NCI-H146 (cell line): Measurements from ENCODE around the gene MEF2D.

Source experiments
- DNase-seq: peaks from one replicate; lab custom pipeline; 2025; lab: John Stamatoyannopoulos, UW

The MEF2D gene

DNA sequence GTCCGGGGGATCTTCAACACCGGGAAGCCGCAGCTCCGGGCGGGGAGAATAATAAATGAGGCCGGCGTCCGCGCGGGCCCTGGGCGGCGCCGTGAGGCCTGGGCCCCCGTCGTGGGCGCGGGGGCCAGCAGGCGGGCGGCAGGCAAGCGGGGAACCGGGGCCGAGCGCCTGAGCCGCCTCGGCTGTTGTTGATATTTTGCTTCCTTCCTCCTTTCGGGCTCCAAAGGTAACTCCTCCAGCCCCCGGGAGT lies at the start of gene MEF2D:
MEF2D (minus strand) TSS at position 233 of the 250 bp plus-strand sequence. CDS start 17,483 bp downstream, outside the sequence.
- no peak for DNase-seq

DNA sequence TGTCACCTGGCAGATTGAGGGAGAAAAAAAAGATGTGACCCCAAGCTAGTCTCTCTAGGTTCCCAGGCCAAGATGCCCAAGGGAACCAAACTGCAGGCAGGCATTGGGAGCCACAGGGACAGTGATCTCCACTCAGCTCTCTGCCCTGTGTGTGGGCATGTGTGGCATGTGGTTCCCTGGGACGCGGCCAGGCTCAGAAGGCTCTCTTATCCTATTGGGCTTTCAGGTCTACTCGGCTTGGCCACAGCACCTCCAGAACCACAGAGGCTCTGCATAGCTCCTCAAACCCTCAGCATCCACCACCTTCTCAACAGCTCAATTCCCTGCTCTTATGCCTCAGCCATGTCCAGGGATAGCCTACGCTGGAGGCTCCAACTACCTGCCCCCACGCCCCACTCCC lies 49.8 kb upstream of the MEF2D start:
- DNase-seq, result no peak

DNA sequence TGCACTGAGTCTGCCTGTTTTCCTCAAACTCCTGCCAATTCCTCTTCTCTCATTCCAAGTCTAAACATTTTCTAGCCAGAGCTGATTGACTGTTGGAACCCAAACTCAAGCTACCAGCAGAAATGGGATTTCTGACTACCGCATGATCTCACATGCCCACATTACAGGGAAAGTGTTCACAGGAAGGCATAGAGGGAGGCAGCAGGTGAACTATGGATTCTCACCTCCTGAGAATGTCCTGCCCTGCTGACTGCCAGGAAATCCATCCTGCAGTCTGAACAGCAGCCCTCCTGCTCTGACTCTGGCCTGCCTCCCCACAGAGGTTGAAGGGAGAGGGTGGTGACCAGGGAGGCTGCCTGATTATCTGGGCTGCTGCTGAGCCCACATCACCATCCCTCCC lies 49.3 kb upstream of the MEF2D start:
- no peak for DNase-seq

DNA sequence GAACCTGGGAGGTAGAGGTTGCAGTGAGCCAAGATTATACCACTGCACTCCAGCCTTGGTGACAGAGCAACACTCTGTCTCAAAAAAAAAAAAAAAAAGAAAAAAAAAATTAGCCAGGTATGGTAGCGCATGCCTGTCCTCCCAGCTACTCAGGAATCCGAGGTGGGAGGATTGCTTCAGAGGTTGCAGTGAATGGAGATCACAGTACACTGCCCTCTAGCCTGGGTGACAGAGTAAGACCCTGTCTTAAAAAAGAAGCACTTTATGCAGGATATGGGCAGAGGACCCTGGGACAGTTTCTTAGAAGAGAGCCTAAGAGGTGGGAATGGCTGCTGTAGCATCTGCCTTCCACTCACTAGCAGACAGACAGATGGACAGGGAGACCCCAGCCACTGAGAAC lies 48.8 kb upstream of the MEF2D start:
- no peak for DNase-seq

DNA sequence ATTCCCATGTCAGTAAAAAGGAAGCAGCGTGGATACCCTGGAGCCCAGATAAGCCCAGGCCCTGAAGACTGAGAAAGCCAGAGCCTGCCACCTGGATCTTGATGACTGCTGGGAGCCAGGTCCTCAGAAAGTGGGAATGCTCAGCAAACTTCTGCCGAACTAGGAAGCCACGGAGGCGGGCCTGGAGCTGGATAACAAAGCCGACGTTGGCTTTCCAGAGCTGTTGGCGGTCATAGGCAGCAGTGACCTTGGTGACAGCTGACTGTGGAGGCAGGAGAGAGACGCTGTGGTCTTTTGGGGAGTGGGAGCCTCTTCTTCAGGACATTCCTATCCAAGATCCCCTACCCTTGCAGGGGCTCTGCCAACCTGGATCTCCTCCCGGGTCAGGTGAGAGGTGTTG lies 47.4 kb upstream of the MEF2D start:
- DNase-seq, result no peak

DNA sequence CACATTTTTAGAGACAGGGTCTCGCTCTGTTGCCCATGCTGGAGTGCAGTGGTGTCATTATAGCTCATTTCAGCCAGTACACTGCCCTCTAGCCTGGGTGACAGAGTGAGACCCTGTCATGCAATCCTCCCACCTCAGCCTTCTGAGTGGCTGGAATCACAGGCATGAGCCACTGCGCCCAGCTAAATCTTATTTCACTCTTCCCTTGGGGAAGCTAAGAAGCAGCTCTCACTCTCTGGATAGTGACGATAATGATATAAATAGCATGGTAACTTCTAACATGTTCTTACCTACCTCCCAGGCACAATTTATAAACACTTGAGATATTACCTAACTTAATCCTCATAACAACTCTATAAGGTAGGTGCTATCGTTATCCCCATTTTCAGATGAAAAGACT lies 46.9 kb upstream of the MEF2D start:
- DNase-seq, result no peak

DNA sequence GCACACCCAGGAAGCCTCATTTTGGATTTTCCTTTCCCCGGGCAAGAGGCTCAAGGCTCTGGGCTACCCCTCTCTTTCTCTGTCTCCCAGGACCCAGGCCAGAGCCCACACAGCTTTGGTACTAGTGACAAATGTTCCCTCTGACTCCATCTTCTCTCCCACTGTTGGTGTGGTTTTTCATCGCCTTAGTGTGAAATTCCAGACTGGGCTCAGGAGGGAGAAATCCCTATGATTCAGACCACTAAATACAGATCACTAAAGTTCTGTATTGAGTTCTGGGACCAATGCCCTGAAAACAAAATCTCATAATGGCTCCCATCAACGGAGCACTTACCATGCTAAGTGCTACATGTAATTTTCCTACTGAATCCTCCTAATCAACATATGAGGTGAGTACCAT lies 45.7 kb upstream of the MEF2D start:
- DNase-seq, result no peak

DNA sequence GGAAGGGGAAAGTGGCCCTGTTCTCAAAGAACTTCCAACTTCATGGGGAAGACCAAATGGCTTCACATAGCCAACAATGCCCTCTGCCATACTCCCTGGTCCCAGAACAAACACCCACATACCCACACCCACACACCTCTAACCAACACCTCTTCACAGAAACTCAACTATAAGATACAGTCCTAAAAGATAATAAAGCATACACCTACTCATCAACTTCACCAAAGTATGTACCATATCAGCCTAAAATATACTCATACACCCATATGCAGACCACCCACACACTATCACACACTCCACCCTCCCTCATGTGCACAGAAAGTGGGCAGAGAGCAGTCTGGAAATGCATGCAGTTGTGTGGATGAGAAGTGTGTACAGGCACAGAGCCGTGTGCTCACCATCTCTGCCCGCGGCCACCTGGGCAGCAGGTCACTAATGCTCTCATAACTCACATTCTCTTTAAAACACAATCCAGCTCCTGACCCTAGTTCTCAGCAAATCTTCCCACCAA lies 44.1 kb upstream of the MEF2D start:
- DNase-seq, result no peak

DNA sequence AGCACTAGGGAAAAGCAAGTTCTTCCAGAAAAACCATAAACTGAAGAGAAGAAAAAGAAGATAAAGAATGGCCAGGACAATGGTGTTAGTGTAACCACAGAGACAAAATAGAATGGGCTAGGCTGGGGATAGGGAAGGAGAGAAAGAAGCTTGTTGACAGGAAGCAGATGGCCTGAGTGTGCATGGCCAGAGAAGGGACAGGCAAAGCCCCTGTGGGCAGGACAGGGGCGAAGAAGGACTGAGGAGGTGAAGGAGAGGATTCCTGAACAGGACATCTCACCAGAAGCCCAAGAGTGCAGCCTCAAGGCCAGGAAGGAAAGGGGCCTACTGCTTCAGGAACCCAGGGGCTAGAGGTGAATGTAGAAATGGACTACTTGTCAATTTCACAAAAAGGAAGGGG lies 42.5 kb upstream of the MEF2D start:
- DNase-seq, result no peak

DNA sequence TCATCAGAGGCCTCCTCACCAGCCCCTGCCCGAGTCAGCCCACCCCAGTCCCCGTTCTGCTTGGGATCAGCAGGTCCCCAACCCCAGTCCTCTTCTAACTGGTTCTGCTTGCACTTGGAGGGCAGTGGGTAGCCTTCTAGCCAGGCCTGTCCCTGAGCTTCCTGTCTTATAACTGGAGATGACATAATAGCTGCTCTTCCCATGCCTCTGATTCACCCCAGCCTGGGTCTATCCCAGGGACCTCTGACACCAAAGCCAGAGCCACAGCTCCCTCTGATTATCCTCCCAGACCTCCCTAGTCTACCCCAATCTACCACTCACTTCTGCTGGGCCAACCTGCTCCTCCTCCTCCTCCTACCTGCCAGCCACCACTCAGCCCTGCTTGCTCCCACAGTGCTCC lies 40.4 kb upstream of the MEF2D start:
- no peak for DNase-seq

DNA sequence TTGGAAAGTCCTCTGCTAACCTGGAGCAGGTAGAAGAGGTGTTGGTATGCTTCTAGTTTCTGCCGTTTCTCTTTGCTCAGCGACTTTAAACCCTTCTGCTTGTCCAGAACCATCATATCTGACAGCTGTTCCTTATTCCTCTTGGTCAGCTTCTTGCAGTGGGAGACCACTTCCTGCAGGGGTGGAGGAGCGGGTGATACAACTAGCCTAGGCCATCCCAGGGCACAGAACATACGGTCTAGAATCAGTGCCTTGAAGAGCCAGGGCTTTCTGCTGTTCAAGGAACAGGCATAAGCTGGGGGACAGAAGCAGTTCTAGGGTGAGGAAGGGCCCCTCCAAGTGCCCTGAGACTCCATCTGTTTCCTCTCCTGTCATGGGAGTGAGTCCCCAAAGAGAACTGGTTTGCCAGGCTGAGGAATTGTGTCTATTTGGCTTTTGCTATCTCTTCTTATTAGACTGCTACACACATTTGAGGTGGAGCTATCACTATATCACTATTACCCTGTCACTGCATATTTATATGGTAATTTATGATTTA lies 39.3 kb upstream of the MEF2D start:
- DNase-seq, result no peak

DNA sequence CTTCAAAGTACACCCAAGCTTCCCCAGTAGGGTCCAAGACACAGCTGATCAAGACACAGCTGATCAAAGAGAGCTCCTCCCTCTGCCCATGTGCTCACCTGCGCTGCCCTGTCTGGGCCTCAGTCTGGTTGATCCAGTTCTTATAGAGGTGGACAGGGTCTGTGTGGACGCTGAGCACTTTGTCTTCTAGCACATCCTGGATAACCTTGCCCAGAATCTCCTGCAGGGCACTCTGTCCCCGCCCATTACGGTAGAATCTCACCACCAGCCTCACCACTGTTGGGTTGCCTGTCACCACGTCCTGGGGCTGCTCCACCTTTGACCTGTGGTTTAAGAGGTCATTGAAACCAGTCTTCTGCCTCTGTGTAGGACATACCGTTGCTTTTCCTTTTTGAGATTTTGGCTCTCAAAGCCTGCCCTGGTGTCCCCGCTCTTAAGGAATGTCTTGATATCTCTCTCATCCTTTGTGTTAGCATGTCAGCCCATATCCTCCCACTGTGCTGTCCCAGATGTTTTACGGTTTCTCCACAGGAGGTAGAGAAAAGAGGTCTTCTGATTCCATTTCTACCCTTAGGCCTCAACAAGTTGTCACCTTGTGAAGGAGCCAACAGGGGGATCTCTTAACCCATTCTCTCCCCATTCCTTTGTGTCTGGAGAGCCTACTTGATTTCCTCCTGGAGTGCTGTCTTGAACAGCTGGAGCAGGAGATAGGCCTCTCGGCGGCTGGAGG lies 38.3 kb upstream of the MEF2D start:
- no peak for DNase-seq

DNA sequence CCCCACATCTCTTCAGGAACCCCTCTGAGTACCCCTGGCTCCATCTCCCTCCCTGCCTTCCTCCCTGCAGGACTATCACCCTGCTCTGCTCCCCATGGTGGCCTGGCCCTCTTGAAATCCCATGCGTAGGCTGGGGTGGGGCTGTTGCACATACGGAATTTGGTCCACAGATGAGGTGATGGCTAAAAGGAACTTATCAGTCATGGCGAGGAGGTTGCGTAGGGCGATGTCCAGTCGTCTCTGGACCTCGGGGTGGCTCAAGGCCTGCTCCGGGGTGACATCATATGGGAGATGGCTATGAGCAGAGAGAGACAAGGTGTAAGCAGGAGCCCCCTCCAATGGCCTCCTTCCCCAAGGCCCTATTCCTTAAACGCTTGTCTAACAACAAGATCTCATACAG lies 36.5 kb upstream of the MEF2D start:
- DNase-seq, result no peak

DNA sequence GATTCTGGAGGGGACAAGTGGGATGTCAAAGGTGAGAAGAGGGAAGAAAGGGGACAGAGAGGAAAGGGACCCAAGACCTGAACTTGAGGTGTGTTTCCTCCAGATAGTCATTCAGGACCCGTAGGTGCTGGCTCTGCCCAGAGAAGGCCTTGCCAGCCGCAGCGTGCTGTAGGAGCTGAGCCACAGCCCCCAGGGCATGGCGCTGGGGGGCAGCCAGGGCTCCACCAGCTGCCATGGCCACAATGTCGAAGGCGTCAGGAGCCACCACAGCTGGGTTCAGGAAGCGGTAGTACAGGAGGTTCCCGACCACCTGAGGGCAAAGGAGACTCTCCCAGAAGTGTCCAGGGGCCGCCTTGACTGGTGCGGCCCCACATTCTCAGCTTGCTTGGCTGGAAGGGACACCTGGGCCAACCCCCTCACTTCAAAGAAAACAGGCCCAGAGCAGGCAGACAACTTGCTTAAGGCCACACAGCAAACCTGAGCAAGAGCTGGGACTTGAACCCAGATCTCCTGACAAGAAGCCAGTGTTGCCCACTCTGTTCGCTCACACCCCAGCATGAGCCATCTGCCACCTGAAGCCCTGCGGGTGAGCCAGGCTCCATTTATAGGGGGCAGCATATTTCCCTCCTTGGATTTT lies 34.0 kb upstream of the MEF2D start:
- no peak for DNase-seq

DNA sequence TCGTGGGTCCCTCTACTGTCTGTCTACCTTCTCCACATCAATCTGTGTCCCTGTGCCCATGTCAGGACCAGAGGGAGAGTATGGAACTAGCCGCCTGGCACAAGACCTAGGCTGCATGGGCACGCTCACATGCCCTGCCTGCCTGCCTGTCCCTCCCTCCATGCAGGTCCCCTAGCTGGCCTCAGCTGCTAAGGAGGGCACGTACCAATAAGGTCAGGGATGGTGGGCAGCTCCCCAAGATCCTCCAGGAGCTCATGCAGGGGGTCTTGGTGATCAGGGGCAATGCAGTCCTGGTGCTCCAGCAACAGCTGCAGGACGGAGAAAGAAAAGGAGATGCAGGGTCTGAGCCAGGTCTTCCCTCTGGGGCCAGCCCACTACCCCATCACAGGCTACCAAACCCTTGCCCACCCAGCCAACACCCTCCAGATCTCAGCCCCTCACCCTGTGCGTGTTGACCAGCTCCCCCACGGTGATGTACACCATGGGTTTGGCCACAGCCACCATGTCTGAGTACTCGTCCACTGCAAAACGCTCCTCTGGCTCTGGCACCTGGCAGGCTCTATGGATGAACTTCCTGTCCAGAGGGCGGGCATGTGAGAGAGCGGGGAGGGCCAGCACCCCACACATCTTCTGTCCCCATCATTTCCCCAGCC lies 33.1 kb upstream of the MEF2D start:
- no peak for DNase-seq

DNA sequence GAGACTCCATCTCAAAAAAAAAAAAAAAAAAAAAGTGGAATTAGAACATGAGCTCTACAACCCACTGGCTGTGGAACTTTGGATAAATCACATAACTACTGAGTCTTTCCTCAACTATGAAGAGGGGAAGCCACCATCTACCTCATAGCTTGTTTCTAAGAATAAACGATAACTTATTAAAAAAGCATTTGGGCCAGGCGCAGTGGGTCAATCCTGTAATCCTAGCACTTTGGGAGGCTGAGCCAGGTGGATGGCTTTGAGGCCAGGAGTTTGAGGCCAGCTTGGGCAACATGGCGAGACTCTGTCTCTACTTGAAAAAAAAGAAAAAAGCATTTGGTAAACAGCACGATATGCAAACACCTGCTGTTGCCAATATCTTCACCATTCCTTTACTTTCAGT lies 31.8 kb upstream of the MEF2D start:
- no peak for DNase-seq

DNA sequence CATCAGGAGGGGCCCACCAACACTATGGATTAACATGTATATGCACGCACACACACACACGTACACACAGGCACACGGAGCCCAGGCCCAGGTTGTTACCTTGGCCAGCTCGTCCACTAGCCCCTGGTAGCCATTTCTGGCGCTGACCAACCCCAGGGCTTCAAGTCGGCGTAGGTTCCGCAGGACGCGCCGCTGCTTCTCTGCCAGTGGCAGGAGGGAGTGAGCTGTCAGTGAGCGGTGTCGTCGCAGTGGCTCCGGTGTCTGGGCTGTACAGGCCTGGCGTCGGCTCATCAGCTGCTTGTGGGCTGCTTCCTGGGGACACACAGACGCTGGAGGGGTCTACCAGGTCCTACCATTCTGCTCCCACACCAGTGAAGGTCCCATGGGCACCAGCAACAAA lies 29.4 kb upstream of the MEF2D start:
- DNase-seq, result no peak

DNA sequence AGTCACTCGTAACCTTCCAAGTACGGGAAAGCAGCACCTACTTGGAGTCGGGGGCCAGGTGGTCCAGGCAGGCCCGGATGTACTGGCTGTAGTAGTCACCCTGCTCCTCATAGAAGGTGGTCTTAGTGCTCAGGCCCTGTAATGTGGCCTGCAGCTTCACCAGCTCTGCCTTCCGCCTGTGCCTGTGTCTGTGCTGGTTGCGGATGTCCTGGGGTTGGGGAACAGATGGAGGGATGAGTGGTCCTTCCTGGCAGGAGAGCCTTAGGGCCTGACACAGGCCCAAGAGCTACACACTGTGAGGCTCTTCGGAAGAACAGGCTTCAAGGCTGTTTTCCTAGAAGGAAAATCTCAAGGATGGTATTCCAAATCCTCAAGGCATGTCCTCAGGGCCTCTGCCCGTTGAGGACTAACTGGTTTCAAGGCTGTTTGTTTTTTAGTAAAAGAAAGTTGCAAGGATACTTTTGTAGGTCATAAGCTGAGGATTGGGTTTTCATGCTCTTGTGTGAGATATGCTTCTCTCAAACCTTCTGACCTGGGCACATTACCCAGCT lies 28.4 kb upstream of the MEF2D start:
- DNase-seq, result no peak

DNA sequence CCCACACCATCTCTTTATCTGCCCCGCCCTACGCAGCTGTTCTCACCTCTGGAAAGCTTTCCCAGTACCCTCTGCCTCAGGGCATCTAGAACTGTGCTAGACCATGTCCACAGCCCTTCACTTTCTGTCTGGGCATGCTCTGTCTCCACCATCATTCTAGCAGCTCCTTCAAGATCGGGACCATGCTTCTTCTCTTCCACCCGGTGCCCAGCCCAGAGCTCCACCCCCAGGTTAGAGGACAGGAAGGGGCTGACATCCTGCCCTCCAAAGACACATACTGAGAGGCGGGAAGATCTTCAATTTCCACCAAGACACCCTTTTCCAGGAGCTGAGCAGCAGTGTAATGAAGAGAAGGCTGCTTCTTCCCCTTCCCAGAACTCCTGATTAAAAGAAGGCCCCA lies 27.7 kb upstream of the MEF2D start:
- no peak for DNase-seq

DNA sequence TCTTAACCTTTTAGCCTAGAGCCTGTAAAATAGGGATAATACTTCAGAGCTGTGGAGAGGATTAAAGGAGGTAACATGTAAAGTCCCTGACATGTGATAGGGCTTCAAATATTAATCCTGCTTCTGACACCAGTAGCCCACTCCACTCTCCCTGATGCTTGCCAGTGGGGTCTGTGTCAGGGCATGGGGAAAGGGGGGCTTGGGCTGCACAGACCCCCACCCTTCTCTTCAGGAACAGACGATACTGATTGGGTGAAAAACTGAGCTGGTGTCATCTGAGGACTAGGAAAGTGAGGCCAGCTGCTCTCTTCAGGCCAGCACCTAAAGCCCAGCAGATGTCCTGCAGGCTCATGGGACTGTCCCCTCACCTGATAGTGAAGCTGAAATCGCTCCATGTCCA lies 27.0 kb upstream of the MEF2D start:
- DNase-seq, result no peak

DNA sequence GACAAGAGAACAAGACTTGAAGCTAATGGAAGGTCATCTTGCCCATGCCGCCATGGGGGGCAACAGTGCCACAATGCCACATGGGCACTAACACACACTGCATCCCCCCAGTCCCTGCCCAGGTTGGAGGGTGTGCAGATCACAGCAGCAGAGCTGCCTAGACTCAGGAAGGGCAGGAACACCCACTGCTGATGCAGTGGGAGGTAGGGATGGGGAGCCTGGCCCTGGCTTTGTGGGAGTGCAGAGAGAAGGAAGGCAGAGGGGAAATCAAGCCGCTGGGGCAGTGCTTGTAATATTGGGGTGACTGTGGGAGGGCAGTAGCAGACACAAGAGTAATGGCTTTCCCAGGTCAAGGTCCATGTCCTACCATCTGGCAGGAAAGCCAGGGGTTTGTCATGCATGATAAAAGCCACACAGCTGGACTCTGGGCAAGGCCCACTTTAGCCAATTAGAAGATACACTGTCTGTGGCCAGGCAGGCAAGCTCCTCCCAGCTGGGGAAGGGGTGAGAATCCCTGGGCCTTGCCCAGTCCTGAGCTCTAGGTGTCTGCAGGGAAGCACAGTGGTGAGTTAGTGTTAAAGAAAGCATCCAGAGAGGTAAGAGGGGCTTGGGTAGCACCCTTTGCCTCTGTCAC lies 25.4 kb upstream of the MEF2D start:
- DNase-seq, result no peak

DNA sequence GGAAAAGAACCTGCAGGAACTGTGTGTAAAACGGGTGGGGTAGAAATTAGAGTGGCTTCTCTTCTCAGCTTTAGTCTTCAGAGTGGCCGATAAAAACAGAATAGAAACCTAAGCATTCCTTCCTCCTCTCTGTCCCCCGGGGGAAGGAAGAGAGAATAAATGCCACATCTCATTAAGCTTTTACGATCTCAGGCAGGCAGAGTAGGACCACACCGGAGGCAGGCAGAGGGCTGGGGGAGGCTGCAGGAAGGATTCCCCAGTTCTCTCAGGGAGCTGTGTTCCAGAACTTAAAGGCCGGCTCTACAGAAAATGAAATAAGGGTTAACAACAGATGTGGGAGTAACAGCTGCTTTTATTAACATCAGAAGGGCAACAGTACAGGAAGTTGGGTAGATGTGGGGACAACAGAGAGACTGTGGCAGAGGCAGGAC lies 24.5 kb upstream of the MEF2D start:
- DNase-seq, result no peak

DNA sequence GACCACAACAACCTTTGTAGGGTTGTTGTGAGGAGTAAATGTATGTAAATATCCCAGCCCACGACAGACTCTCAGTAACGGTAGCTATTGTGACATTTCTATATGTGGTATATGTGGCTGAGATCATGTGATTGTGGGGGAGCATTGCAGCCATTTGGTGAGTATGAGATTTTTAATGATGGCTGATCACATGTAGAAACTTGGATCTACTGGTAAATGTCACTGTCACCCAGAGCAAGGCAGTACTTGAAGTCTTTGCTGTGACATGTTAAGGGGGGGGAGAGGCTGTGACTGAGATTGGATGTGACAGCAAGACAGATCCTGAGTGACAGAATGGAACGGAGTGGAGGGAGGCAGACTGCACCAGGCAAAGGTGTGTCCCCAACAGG lies 23.9 kb upstream of the MEF2D start:
- DNase-seq, result no peak
